Fibroblast of gingiva (primary cell): Measurements from ENCODE around the gene ARL8B.
"Not testable (repeated sequence)": the region's sequence is repeated elsewhere in the genome, so short reads cannot be mapped to it uniquely, and the experiment has no call there.

Experiments used
- DNase-seq: peaks from one replicate; pipeline ENCODE4 v3.0.0-alpha.2; 2011; ENCODE audit warnings: low read depth

ARL8B gene

GRCh38 chr3:5122030-5122740, at the start of gene ARL8B:
Gene ARL8B, plus strand, starts transcription at chr3:5122292. Its CDS starts 174 bp downstream, at chr3:5122466.
- DNase-seq: peak; percentile 89

- DNase-seq: no peak
Measured at GRCh38 chr3:5073374-5074085, 48.6 kb upstream of the ARL8B start.

- DNase-seq: peak; percentile 41
Measured at GRCh38 chr3:5078151-5078550, 43.9 kb upstream of the ARL8B start.

- no peak for DNase-seq
Measured at GRCh38 chr3:5079761-5080160, 42.3 kb upstream of the ARL8B start.

- no peak for DNase-seq
Measured at GRCh38 chr3:5080779-5081550, 41.1 kb upstream of the ARL8B start.

GRCh38 chr3:5081973-5082788, 39.9 kb upstream of the ARL8B start:
- not testable (repeated sequence) for DNase-seq

- no peak for DNase-seq
Measured at GRCh38 chr3:5082789-5083115, 39.3 kb upstream of the ARL8B start.

- no peak for DNase-seq
Measured at GRCh38 chr3:5084224-5084623, 37.9 kb upstream of the ARL8B start.

GRCh38 chr3:5086708-5087107, 35.4 kb upstream of the ARL8B start:
- DNase-seq: no peak

- no peak for DNase-seq
Measured at GRCh38 chr3:5087209-5087608, 34.9 kb upstream of the ARL8B start.

- no peak for DNase-seq
Measured at GRCh38 chr3:5090197-5090596, 31.9 kb upstream of the ARL8B start.

GRCh38 chr3:5092018-5092417, 30.1 kb upstream of the ARL8B start:
- no peak for DNase-seq

- no peak for DNase-seq
Measured at GRCh38 chr3:5093731-5094130, 28.4 kb upstream of the ARL8B start.

GRCh38 chr3:5095886-5096285, 26.2 kb upstream of the ARL8B start:
- no peak for DNase-seq

- no peak for DNase-seq
Measured at GRCh38 chr3:5096336-5097008, 25.6 kb upstream of the ARL8B start.

- no peak for DNase-seq
Measured at GRCh38 chr3:5098346-5098745, 23.7 kb upstream of the ARL8B start.

- DNase-seq: no peak
Measured at GRCh38 chr3:5102532-5102931, 19.6 kb upstream of the ARL8B start.

- no peak for DNase-seq
Measured at GRCh38 chr3:5103743-5104142, 18.3 kb upstream of the ARL8B start.

- DNase-seq: no peak
Measured at GRCh38 chr3:5105050-5105449, 17.0 kb upstream of the ARL8B start.

GRCh38 chr3:5106371-5106770, 15.7 kb upstream of the ARL8B start:
- not testable (repeated sequence) for DNase-seq

GRCh38 chr3:5106933-5107334, 15.2 kb upstream of the ARL8B start:
- DNase-seq: not testable (repeated sequence)

- no peak for DNase-seq
Measured at GRCh38 chr3:5110337-5110736, 11.8 kb upstream of the ARL8B start.
